H9 (cell line): Measurements from ENCODE around the gene CHST15. TPM values are rescaled to one million over a fixed set of nuclear protein-coding genes. Genes with fewer than 3 reads are reported as not detected.

Experiments used
- DNase-seq: peaks from one replicate; pipeline ENCODE4 v3.0.0-alpha.2; 2017
- H2AFZ ChIP-seq: one replicate; pipeline ENCODE4 v1.6.1; 2013; ENCODE audit warnings: mild to moderate bottlenecking, low read length, control low read depth, moderate library complexity
- H2AK5ac ChIP-seq: 2 replicates; pipeline ENCODE4 v1.6.1; 2013; ENCODE audit warnings: low read length, control low read depth, mixed read lengths; ENCODE audit not compliant: insufficient read length
- H2BK120ac ChIP-seq: one replicate; pipeline ENCODE4 v1.6.1; 2013; ENCODE audit warnings: low read depth, mild to moderate bottlenecking, low read length, control low read depth, inconsistent platforms; ENCODE audit not compliant: poor library complexity, severe bottlenecking
- H2BK12ac ChIP-seq: 2 replicates; pipeline ENCODE4 v1.6.1; 2013; ENCODE audit warnings: low read length, control low read depth, mixed read lengths, low read depth; ENCODE audit not compliant: insufficient read length
- H2BK15ac ChIP-seq: 2 replicates; pipeline ENCODE4 v1.6.1; 2013; ENCODE audit warnings: low read depth, low read length, control low read depth
- H2BK20ac ChIP-seq: one replicate; pipeline ENCODE4 v1.6.1; 2013; ENCODE audit warnings: low read depth, mild to moderate bottlenecking, low read length, control low read depth, inconsistent platforms; ENCODE audit not compliant: poor library complexity, severe bottlenecking
- H2BK5ac ChIP-seq: 2 replicates; pipeline ENCODE4 v1.6.1; 2013; ENCODE audit warnings: low read length, control low read depth, mixed read lengths; ENCODE audit not compliant: insufficient read length
- H3K14ac ChIP-seq: 2 replicates; pipeline ENCODE4 v1.6.1; 2013; ENCODE audit warnings: low read length, control low read depth; ENCODE audit not compliant: insufficient read depth
- H3K18ac ChIP-seq: 2 replicates; pipeline ENCODE4 v1.6.1; 2013; ENCODE audit warnings: low read depth, mild to moderate bottlenecking, mixed read lengths, low read length, control low read depth; ENCODE audit not compliant: insufficient read length
- H3K23ac ChIP-seq: 2 replicates; pipeline ENCODE4 v1.6.1; 2013; ENCODE audit warnings: low read length, control low read depth, mixed read lengths, low read depth; ENCODE audit not compliant: insufficient read length
- H3K23me2 ChIP-seq: 2 replicates; pipeline ENCODE4 v1.6.1; 2013; ENCODE audit warnings: low read depth, mild to moderate bottlenecking, mixed read lengths, low read length, control low read depth; ENCODE audit not compliant: insufficient read length, poor library complexity, severe bottlenecking
- H3K27ac ChIP-seq: 2 replicates; pipeline ENCODE4 v1.5.1; 2013; ENCODE audit warnings: low read length, control low read depth, mixed read lengths, low read depth; ENCODE audit not compliant: insufficient read length
- H3K27me3 ChIP-seq: 2 replicates; pipeline ENCODE4 v1.6.1; 2013; ENCODE audit warnings: low read length, control low read depth, inconsistent platforms; ENCODE audit not compliant: insufficient read depth
- H3K4ac ChIP-seq: 2 replicates; pipeline ENCODE4 v1.6.1; 2013; ENCODE audit warnings: low read depth, mild to moderate bottlenecking, control low read depth, inconsistent platforms, low read length, moderate library complexity
- H3K4me1 ChIP-seq: 2 replicates; pipeline ENCODE4 v1.6.1; 2013; ENCODE audit warnings: low read length, control low read depth, inconsistent platforms; ENCODE audit not compliant: insufficient read depth
- H3K4me2 ChIP-seq: 2 replicates; pipeline ENCODE4 v1.6.1; 2013; ENCODE audit warnings: low read length, control low read depth, mixed read lengths; ENCODE audit not compliant: insufficient read length, insufficient read depth
- H3K56ac ChIP-seq: 2 replicates; pipeline ENCODE4 v1.6.1; 2013; ENCODE audit warnings: low read depth, mild to moderate bottlenecking, mixed read lengths, low read length, control low read depth; ENCODE audit not compliant: insufficient read length
- H3K79me1 ChIP-seq: 2 replicates; pipeline ENCODE4 v1.6.1; 2013; ENCODE audit warnings: low read depth, mild to moderate bottlenecking, moderate library complexity, low read length, control low read depth, inconsistent platforms; ENCODE audit not compliant: insufficient read depth, poor library complexity, severe bottlenecking
- H3K79me2 ChIP-seq: 2 replicates; pipeline ENCODE4 v1.6.1; 2013; ENCODE audit warnings: low read length, control low read depth, inconsistent platforms; ENCODE audit not compliant: insufficient read depth
- H3K9ac ChIP-seq: 2 replicates; pipeline ENCODE4 v1.6.1; 2013; ENCODE audit warnings: low read length, control low read depth, mixed read lengths; ENCODE audit not compliant: insufficient read length; ENCODE audit errors: extremely low read depth
- H3K9me3 ChIP-seq: one replicate; pipeline ENCODE4 v1.6.1; 2013; ENCODE audit warnings: low read depth, low read length, inconsistent platforms; ENCODE audit not compliant: control insufficient read depth
- H3T11ph ChIP-seq: one replicate; pipeline ENCODE4 v1.6.1; 2013; ENCODE audit warnings: mild to moderate bottlenecking, low read length, control low read depth, inconsistent platforms
- H4K20me1 ChIP-seq: one replicate; pipeline ENCODE4 v1.6.1; 2013; ENCODE audit not compliant: control insufficient read depth, insufficient read length, insufficient read depth
- H4K5ac ChIP-seq: 2 replicates; pipeline ENCODE4 v1.6.1; 2013; ENCODE audit warnings: low read depth, mild to moderate bottlenecking, mixed read lengths, low read length, control low read depth; ENCODE audit not compliant: insufficient read length
- H4K8ac ChIP-seq: replicated peaks from 2 replicates; pipeline ENCODE4 v1.6.1; 2013; ENCODE audit warnings: low read length, control low read depth, mixed read lengths, low read depth; ENCODE audit not compliant: insufficient read length
- H4K91ac ChIP-seq: 2 replicates; pipeline ENCODE4 v1.6.1; 2013; ENCODE audit warnings: low read depth, mild to moderate bottlenecking, moderate library complexity, mixed read lengths, low read length, control low read depth; ENCODE audit not compliant: insufficient read length
- H3K27ac Mint-ChIP-seq, 3 experiments: 2 replicates in 2 of 3; 3 replicates in 1 of 3; pipeline ENCODE4 v1.8.0; 2020 to 2021; ENCODE audit warnings: mixed read lengths in 3 of 3, mild to moderate bottlenecking in 1 of 3, moderate library complexity in 1 of 3
- H3K27me3 Mint-ChIP-seq: 2 replicates; pipeline ENCODE4 v1.8.0; 2021; ENCODE audit warnings: low read depth, mild to moderate bottlenecking, moderate library complexity, mixed read lengths
- H3K36me3 Mint-ChIP-seq, 3 experiments: 2 replicates in 2 of 3; 3 replicates in 1 of 3; pipeline ENCODE4 v1.8.0; 2020 to 2021; ENCODE audit warnings: low read depth in 3 of 3, mixed read lengths in 3 of 3; ENCODE audit not compliant: insufficient read depth in 1 of 3
- H3K4me1 Mint-ChIP-seq, 2 experiments: 2 replicates each; pipeline ENCODE4 v1.8.0; 2020; ENCODE audit warnings: mixed read lengths in 2 of 2
- H3K4me3 Mint-ChIP-seq, 2 experiments: 2 replicates in 1 of 2; 3 replicates in 1 of 2; pipeline ENCODE4 v1.8.0; 2020 to 2021; ENCODE audit warnings: mild to moderate bottlenecking in 2 of 2, mixed read lengths in 2 of 2, moderate library complexity in 1 of 2
- H3K9me3 Mint-ChIP-seq, 2 experiments: 2 replicates in 1 of 2; 3 replicates in 1 of 2; pipeline ENCODE4 v1.8.0; 2020; ENCODE audit warnings: mild to moderate bottlenecking in 2 of 2, mixed read lengths in 2 of 2, moderate library complexity in 1 of 2
- WGBS: extraction: QIAGEN DNeasy Blood & Tissue Kit; methylation state at CpG from one replicate; pipeline ENCODE4 v1.1.7; 2013; ENCODE audit warnings: missing lambda C conversion rate, low lambda C conversion rate, mixed read lengths; ENCODE audit not compliant: insufficient read length; ENCODE audit errors: extremely low coverage; 5-methylcytosine and 5-hydroxymethylcytosine counted together
- total RNA-seq: library from RNA; stranded (reverse); gene quantifications from 2 replicates; pipeline ENCODE4 v1.2.1, GENCODE V29; 2021
- TF ChIP-seq, protein P1 (sequence below): fragments of 200-600 bp; sonication (generic); conservative IDR thresholded peaks from 3 replicates; pipeline ENCODE4 v1.8.0; 2021; ENCODE audit warnings: antibody characterized with exemption, mild to moderate bottlenecking

The CHST15 gene
- total RNA-seq, 1 experiment from 2014 or later, result 8.7 TPM

DNA sequence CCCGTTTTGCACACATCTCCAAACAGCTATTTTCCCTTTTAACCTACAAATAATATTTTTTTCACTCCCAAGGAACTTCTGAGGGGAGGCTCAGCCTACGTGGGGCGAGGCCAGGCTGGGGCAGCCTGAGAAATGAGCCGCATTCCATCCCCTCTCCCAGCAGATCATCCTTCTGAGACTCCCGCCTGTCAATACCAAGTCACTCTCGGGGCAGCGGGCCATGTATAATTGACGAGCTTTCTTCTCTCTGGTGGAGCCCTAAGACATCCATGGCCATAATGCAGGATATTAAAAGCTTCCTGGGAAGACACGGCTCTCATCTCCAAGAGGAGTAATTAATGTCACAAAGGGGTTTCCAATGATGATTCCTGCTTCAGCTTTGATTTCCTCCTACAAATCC is 37.8 kb upstream of the CHST15 start:
- H2AFZ ChIP-seq, result no peak overlapping the region
- Mint-ChIP-seq H3K4me3 (no peak overlapping the region), H3K36me3 (no peaks in the 10 kb centered on the region), H3K27ac (no peak overlapping the region), H3K27me3 (peaks cover 9% of the 10 kb centered on the region), H3K4me1 (peaks cover 0 to 3% of the 10 kb centered on the region in 2 experiments; a peak in 2 of 4 replicates), H3K9me3 (no peaks in the 10 kb centered on the region)
- no CpG with 5 or more reads among the region's 9 CpGs for WGBS
- H3K79me1 ChIP-seq, result no peaks in the 10 kb centered on the region
- no peak overlapping the region for H4K8ac ChIP-seq
- H3K27me3 ChIP-seq, result no peaks in the 10 kb centered on the region
- no peak overlapping the region for H3K4ac ChIP-seq
- no peak overlapping the region for H3K9ac ChIP-seq
- no peak overlapping the region for H4K5ac ChIP-seq
- H3K79me2 ChIP-seq, result no peaks in the 10 kb centered on the region
- H3K4me1 ChIP-seq, result no peaks in the 10 kb centered on the region
- H3K4me2 ChIP-seq, result no peak overlapping the region
- H3K18ac ChIP-seq, result no peak overlapping the region
- DNase-seq, result no peak
- no peak overlapping the region for H3K56ac ChIP-seq
- no peak overlapping the region for H3K23ac ChIP-seq
- H3K14ac ChIP-seq, result no peak overlapping the region
- no peak overlapping the region for H2AK5ac ChIP-seq
- no peak overlapping the region for H2BK15ac ChIP-seq
- no peak overlapping the region for H2BK120ac ChIP-seq
- H2BK20ac ChIP-seq, result no peak overlapping the region
- H3T11ph ChIP-seq, result no peak overlapping the region
- no peak overlapping the region for H2BK5ac ChIP-seq
- H3K9me3 ChIP-seq, result no peaks in the 10 kb centered on the region
- no peaks in the 10 kb centered on the region for H4K20me1 ChIP-seq
- no peaks in the 10 kb centered on the region for H3K23me2 ChIP-seq
- no peak overlapping the region for H4K91ac ChIP-seq
- TF ChIP-seq, protein P1, sequence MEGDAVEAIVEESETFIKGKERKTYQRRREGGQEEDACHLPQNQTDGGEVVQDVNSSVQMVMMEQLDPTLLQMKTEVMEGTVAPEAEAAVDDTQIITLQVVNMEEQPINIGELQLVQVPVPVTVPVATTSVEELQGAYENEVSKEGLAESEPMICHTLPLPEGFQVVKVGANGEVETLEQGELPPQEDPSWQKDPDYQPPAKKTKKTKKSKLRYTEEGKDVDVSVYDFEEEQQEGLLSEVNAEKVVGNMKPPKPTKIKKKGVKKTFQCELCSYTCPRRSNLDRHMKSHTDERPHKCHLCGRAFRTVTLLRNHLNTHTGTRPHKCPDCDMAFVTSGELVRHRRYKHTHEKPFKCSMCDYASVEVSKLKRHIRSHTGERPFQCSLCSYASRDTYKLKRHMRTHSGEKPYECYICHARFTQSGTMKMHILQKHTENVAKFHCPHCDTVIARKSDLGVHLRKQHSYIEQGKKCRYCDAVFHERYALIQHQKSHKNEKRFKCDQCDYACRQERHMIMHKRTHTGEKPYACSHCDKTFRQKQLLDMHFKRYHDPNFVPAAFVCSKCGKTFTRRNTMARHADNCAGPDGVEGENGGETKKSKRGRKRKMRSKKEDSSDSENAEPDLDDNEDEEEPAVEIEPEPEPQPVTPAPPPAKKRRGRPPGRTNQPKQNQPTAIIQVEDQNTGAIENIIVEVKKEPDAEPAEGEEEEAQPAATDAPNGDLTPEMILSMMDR, result no peak
- no peak overlapping the region for H2BK12ac ChIP-seq
- no peak overlapping the region for H3K27ac ChIP-seq
